ENCODE results near the gene CSGALNACT2. TPM values are rescaled to one million over a fixed set of nuclear protein-coding genes. Genes with fewer than 3 reads are reported as not detected.

The CSGALNACT2 gene
- total RNA-seq, 1 donor from 2014 or later: 14.8 TPM

- H3K4me3 Mint-ChIP-seq: no peak overlapping the region
- H3K36me3 Mint-ChIP-seq: peaks cover 34% of the 10 kb centered on the region
- H3K27me3 Mint-ChIP-seq (ENCODE audit: low read depth): no peaks in the 10 kb centered on the region
- TF ChIP-seq CTCF (IDR thresholded peaks at IDR 0.05; ENCODE audit: unreplicated experiment): no peak
- H3K27ac Mint-ChIP-seq: no peak overlapping the region
- no peaks in the 10 kb centered on the region for H3K4me1 Mint-ChIP-seq
- no peak for DNase-seq (ENCODE audit: low spot score in 2 of 2, unreplicated experiment in 2 of 2)
- no peaks in the 10 kb centered on the region for H3K9me3 Mint-ChIP-seq
Observed at GRCh38 chr10:43187213-43187612, 49.0 kb downstream of the CSGALNACT2 start.

- Mint-ChIP-seq H3K27ac (no peak overlapping the region), H3K9me3 (no peaks in the 10 kb centered on the region), H3K4me3 (no peak overlapping the region)
Observed at GRCh38 chr10:43188702-43189101, 50.5 kb downstream of the CSGALNACT2 start.

GRCh38 chr10:43190289-43190688 is 52.0 kb downstream of the CSGALNACT2 start:
- Mint-ChIP-seq H3K36me3 (peaks cover 17% of the 10 kb centered on the region), H3K4me3 (no peak overlapping the region), H3K9me3 (no peaks in the 10 kb centered on the region), H3K27me3 (ENCODE audit: low read depth) (no peaks in the 10 kb centered on the region), H3K4me1 (no peaks in the 10 kb centered on the region), H3K27ac (no peak overlapping the region)
- TF ChIP-seq CTCF (IDR thresholded peaks at IDR 0.05; ENCODE audit: unreplicated experiment): no peak
- no peak for DNase-seq (ENCODE audit: low spot score in 2 of 2, unreplicated experiment in 2 of 2)

More at GRCh38 chr10:43188702-43189101, 50.5 kb downstream of the CSGALNACT2 start:
- Mint-ChIP-seq H3K27me3 (ENCODE audit: low read depth) (no peaks in the 10 kb centered on the region), H3K36me3 (peaks cover 21% of the 10 kb centered on the region), H3K4me1 (no peaks in the 10 kb centered on the region)
- DNase-seq (ENCODE audit: low spot score in 2 of 2, unreplicated experiment in 2 of 2): no peak
- no peak for TF ChIP-seq CTCF (IDR thresholded peaks at IDR 0.05; ENCODE audit: unreplicated experiment)

- H3K4me1 Mint-ChIP-seq: no peaks in the 10 kb centered on the region
- H3K27ac Mint-ChIP-seq: no peak overlapping the region
- DNase-seq (ENCODE audit: low spot score in 2 of 2, unreplicated experiment in 2 of 2): no peak
- H3K4me3 Mint-ChIP-seq: no peak overlapping the region
- TF ChIP-seq CTCF (IDR thresholded peaks at IDR 0.05; ENCODE audit: unreplicated experiment): no peak
- no peaks in the 10 kb centered on the region for H3K27me3 Mint-ChIP-seq (ENCODE audit: low read depth)
- H3K36me3 Mint-ChIP-seq: peaks cover 17% of the 10 kb centered on the region
- H3K9me3 Mint-ChIP-seq: no peaks in the 10 kb centered on the region
Observed at GRCh38 chr10:43190775-43191174, 52.5 kb downstream of the CSGALNACT2 start.

- Mint-ChIP-seq H3K27ac (no peak overlapping the region), H3K4me1 (no peaks in the 10 kb centered on the region), H3K4me3 (no peak overlapping the region), H3K27me3 (ENCODE audit: low read depth) (no peaks in the 10 kb centered on the region), H3K9me3 (no peaks in the 10 kb centered on the region), H3K36me3 (peaks cover 6% of the 10 kb centered on the region)
- no peak for DNase-seq (ENCODE audit: low spot score in 2 of 2, unreplicated experiment in 2 of 2)
- no peak for TF ChIP-seq CTCF (IDR thresholded peaks at IDR 0.05; ENCODE audit: unreplicated experiment)
Observed at GRCh38 chr10:43192884-43193283, 54.6 kb downstream of the CSGALNACT2 start.

- Mint-ChIP-seq H3K36me3 (peaks cover 6% of the 10 kb centered on the region), H3K27me3 (ENCODE audit: low read depth) (no peaks in the 10 kb centered on the region), H3K9me3 (no peaks in the 10 kb centered on the region), H3K4me3 (no peak overlapping the region), H3K27ac (no peak overlapping the region), H3K4me1 (no peaks in the 10 kb centered on the region)
- TF ChIP-seq CTCF (IDR thresholded peaks at IDR 0.05; ENCODE audit: unreplicated experiment): no peak
- no peak for DNase-seq (ENCODE audit: low spot score in 2 of 2, unreplicated experiment in 2 of 2)
Observed at GRCh38 chr10:43193496-43194080, 55.3 kb downstream of the CSGALNACT2 start.
